OCI-LY1 (cell line): Measurements from ENCODE around the gene DOCK4.

Source experiments
- EZH2 ChIP-seq: fragments of 200-600 bp; sonication (generic), shearing (Covaris generic); IDR thresholded peaks from 2 replicates; pipeline ENCODE4 v1.8.0; 2017; ENCODE audit warnings: borderline replicate concordance, mixed run types, mild to moderate bottlenecking, antibody characterized with exemption, low read length, moderate library complexity, mixed read lengths
- TF ChIP-seq, protein P1 (sequence below): fragments of 200-600 bp; sonication (generic), shearing (Covaris generic); IDR thresholded peaks from 2 replicates; pipeline ENCODE4 v1.5.1; 2017; ENCODE audit warnings: mild to moderate bottlenecking, antibody characterized with exemption, low read length, moderate library complexity, mixed read lengths

DNA sequence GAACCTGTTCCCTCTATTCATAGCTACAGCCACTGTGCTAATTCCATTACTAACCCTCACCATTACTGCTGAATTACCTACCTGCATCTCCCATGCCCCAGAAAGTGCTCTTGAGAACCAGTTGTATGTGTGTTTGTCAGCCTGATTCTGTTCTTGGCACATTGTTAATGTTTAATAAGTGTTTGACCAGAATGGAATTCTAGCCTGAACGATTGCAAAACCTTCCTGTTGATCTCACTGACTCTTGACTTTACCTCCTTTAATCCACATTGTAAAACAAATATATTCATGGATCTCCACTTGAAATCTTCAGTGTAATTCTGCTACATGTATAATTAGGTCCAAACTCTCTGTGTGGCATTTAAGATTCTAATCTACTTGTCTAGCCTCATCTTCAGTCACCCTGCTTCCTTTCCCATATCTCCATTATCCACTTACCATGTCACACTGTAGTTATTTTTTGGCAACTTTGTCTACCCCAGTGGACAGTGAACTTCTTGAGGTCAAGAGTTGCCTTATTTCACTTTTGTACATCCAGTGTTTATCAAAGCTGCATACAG, 5.2 kb upstream of the DOCK4 start:
- no peak for TF ChIP-seq EZH2
- TF ChIP-seq, protein P1, sequence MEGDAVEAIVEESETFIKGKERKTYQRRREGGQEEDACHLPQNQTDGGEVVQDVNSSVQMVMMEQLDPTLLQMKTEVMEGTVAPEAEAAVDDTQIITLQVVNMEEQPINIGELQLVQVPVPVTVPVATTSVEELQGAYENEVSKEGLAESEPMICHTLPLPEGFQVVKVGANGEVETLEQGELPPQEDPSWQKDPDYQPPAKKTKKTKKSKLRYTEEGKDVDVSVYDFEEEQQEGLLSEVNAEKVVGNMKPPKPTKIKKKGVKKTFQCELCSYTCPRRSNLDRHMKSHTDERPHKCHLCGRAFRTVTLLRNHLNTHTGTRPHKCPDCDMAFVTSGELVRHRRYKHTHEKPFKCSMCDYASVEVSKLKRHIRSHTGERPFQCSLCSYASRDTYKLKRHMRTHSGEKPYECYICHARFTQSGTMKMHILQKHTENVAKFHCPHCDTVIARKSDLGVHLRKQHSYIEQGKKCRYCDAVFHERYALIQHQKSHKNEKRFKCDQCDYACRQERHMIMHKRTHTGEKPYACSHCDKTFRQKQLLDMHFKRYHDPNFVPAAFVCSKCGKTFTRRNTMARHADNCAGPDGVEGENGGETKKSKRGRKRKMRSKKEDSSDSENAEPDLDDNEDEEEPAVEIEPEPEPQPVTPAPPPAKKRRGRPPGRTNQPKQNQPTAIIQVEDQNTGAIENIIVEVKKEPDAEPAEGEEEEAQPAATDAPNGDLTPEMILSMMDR, result no peak
